ENCODE results near the gene ALDOC. TPM values are rescaled to one million over a fixed set of nuclear protein-coding genes. Genes with fewer than 3 reads are reported as not detected.

The ALDOC gene
- total RNA-seq, 1 donor from 2014 or later = 24.8 TPM

DNA sequence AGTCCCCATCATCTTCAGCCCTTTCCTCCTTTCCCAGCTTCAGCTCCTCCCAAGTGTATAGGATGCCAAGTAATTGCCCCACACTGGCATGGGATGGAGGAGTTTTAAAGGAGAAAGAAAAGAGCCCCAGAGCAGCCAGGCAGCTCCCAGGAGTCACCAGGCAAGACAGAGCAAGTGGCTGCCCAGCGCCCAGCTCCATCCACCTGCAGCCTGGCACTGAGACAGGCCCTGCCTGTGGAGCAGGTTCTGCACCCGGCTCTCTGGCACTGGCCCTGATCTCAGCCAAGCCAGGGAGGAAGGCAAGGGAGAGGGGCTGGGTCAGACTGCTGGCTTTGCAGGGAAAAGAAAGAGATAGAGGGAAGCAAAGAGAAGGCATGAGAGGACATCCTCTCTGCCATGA is 48.8 kb downstream of the ALDOC start:
- Histone ChIP-seq H3K4me1 (peaks cover 0 to 10% of the 10 kb centered on the region in 2 donors), H3K27ac (no peak overlapping the region), H3K9me3 (no peaks in the 10 kb centered on the region), H3K4me3 (no peak overlapping the region), H3K36me3 (no peaks in the 10 kb centered on the region), H3K27me3 (no peaks in the 10 kb centered on the region)
- TF ChIP-seq, protein P1, sequence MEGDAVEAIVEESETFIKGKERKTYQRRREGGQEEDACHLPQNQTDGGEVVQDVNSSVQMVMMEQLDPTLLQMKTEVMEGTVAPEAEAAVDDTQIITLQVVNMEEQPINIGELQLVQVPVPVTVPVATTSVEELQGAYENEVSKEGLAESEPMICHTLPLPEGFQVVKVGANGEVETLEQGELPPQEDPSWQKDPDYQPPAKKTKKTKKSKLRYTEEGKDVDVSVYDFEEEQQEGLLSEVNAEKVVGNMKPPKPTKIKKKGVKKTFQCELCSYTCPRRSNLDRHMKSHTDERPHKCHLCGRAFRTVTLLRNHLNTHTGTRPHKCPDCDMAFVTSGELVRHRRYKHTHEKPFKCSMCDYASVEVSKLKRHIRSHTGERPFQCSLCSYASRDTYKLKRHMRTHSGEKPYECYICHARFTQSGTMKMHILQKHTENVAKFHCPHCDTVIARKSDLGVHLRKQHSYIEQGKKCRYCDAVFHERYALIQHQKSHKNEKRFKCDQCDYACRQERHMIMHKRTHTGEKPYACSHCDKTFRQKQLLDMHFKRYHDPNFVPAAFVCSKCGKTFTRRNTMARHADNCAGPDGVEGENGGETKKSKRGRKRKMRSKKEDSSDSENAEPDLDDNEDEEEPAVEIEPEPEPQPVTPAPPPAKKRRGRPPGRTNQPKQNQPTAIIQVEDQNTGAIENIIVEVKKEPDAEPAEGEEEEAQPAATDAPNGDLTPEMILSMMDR (IDR thresholded peaks at IDR 0.05) = no peak
- no peak for DNase-seq (ENCODE audit: low spot score in 2 of 2)
- intact Hi-C loops (cut with DNase I) = no loop called here

- Histone ChIP-seq H3K4me3 (no peak overlapping the region), H3K27ac (no peak overlapping the region), H3K9me3 (no peaks in the 10 kb centered on the region), H3K27me3 (no peaks in the 10 kb centered on the region), H3K36me3 (no peaks in the 10 kb centered on the region), H3K4me1 (peaks cover 0 to 10% of the 10 kb centered on the region in 2 donors)
- no peak for DNase-seq (ENCODE audit: low spot score in 2 of 2)
- intact Hi-C loops (cut with DNase I) = no loop called here
- TF ChIP-seq, protein P1 (IDR thresholded peaks at IDR 0.05) = no peak
These were observed 49.5 kb downstream of the ALDOC start for GRCh38 chr17:28527181-28527681.

GRCh38 chr17:28526381-28526780 is 50.3 kb downstream of the ALDOC start:
- TF ChIP-seq, protein P1 (IDR thresholded peaks at IDR 0.05) = no peak
- intact Hi-C loops (cut with DNase I) = no loop called here
- Histone ChIP-seq H3K27ac (no peak overlapping the region), H3K9me3 (no peaks in the 10 kb centered on the region), H3K27me3 (no peaks in the 10 kb centered on the region), H3K36me3 (no peaks in the 10 kb centered on the region), H3K4me1 (peaks cover 0 to 10% of the 10 kb centered on the region in 2 donors), H3K4me3 (no peak overlapping the region)
- DNase-seq (ENCODE audit: low spot score in 2 of 2) = no peak

DNA sequence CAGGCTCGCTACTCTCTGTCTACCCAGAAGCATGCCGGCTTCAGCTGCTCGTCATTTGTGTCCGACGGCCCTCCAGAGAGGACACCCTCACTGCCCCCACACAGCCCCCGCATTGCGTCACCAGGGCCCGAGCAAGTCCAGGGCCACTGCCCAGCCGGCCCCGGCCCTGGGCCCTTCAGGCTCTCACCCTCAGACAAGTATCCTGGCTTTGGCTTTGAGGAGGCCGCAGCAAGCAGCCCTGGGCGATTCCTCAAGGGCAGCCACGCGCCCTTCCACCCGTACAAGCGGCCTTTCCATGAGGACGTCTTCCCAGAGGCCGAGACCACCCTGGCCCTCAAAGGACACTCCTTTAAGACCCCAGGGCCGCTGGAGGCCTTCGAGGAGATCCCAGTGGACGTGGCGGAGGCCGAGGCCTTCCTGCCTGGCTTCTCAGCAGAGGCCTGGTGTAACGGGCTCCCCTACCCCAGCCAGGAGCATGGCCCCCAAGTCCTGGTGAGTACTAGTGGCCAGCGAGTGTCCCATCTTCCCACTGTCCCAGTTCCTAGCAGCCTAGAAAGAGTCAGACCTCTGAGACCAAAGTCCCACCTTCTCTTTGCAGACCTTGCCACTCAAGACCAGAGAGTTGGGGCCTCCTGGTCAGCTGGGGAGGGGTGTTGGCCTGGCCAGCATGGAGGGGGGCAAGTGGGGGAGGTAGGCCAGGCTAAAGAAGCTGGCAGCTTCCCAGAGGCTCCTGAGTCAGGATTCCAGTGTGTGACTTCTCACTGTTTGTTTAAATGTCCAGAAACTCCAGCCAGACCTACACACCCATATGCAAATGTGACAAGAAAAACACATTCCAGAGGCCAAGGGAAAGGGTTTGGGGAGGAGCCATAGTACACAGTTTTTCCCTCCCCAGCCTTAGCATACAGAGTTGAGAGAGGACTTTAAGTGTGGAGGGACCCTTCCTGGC is 51.9 kb downstream of the ALDOC start:
- no peak overlapping the region for H3K4me3 ChIP-seq
- TF ChIP-seq, protein P1 (IDR thresholded peaks at IDR 0.05) = no peak

GRCh38 chr17:28523876-28524275 is 52.8 kb downstream of the ALDOC start:
- Histone ChIP-seq H3K9me3 (no peaks in the 10 kb centered on the region), H3K27me3 (no peaks in the 10 kb centered on the region), H3K36me3 (no peaks in the 10 kb centered on the region), H3K4me1 (peaks cover 0 to 10% of the 10 kb centered on the region in 2 donors), H3K4me3 (no peak overlapping the region), H3K27ac (no peak overlapping the region)
- TF ChIP-seq, protein P1 (IDR thresholded peaks at IDR 0.05) = no peak
- intact Hi-C loops (cut with DNase I) = no loop called here
- no peak for DNase-seq (ENCODE audit: low spot score in 2 of 2)

More for the DNA sequence above, 51.9 kb downstream of the ALDOC start:
- Histone ChIP-seq H3K27me3 (no peaks in the 10 kb centered on the region), H3K4me1 (peaks cover 0 to 10% of the 10 kb centered on the region in 2 donors), H3K9me3 (no peaks in the 10 kb centered on the region), H3K36me3 (no peaks in the 10 kb centered on the region), H3K27ac (peak overlapping the region in 1 of 2 donors; percentile 17)
- no peak for DNase-seq (ENCODE audit: low spot score in 2 of 2)
- intact Hi-C loops (cut with DNase I) = no loop called here

All from ascending aorta (tissue), 2 donors.